ENCODE results near the gene ZNF232.
"Not testable (repeated sequence)": the region's sequence is repeated elsewhere in the genome, so short reads cannot be mapped to it uniquely, and the experiment has no call there.

ZNF232 gene

GRCh38 chr17:5111402-5112204 lies at the start of gene ZNF232:
Gene ZNF232 (minus strand): TSS chr17:5111878. CDS start chr17:5111822, 56 bp downstream.
- TF ChIP-seq CTCF (IDR thresholded peaks at IDR 0.05; ENCODE audit: insufficient read depth, missing control alignments) = no peak
- no peak for FAIRE-seq
- peak; percentile 64 for DNase-seq (ENCODE audit: insufficient read length, low spot score)

- not testable (repeated sequence) for DNase-seq (ENCODE audit: insufficient read length, low spot score); FAIRE-seq
These were observed 49.0 kb upstream of the ZNF232 start for GRCh38 chr17:5160702-5161101.

- FAIRE-seq; DNase-seq (ENCODE audit: insufficient read length, low spot score): not testable (repeated sequence)
These were observed 34.4 kb upstream of the ZNF232 start for GRCh38 chr17:5146122-5146521.

- FAIRE-seq; DNase-seq (ENCODE audit: insufficient read length, low spot score): not testable (repeated sequence)
These were observed 31.2 kb upstream of the ZNF232 start for GRCh38 chr17:5142877-5143276.

- TF ChIP-seq CTCF (IDR thresholded peaks at IDR 0.05; ENCODE audit: insufficient read depth, missing control alignments) = no peak
- FAIRE-seq (no peak), DNase-seq (ENCODE audit: insufficient read length, low spot score) (no peak)
These were observed 27.7 kb upstream of the ZNF232 start for GRCh38 chr17:5139458-5139732.

- FAIRE-seq = no peak
These were observed 27.2 kb upstream of the ZNF232 start for GRCh38 chr17:5138616-5139457.

GRCh38 chr17:5138198-5138544 lies 26.5 kb upstream of the ZNF232 start:
- DNase-seq (ENCODE audit: insufficient read length, low spot score); FAIRE-seq: not testable (repeated sequence)

More at GRCh38 chr17:5138616-5139457, 27.2 kb upstream of the ZNF232 start:
- TF ChIP-seq CTCF (IDR thresholded peaks at IDR 0.05; ENCODE audit: insufficient read depth, missing control alignments) = no peak
- no peak for DNase-seq (ENCODE audit: insufficient read length, low spot score)

- not testable (repeated sequence) for FAIRE-seq; DNase-seq (ENCODE audit: insufficient read length, low spot score)
These were observed 26.0 kb upstream of the ZNF232 start for GRCh38 chr17:5137511-5138197.

GRCh38 chr17:5136580-5137412 lies 25.1 kb upstream of the ZNF232 start:
- not testable (repeated sequence) for FAIRE-seq; DNase-seq (ENCODE audit: insufficient read length, low spot score)
